Inferior parietal cortex (tissue), 1 donor: Measurements from ENCODE around the gene ME3.
A peak's percentile ranks its signal among the peaks of the same experiment; 100 is the strongest.
"Not testable (repeated sequence)": the region's sequence is repeated elsewhere in the genome, so short reads cannot be mapped to it uniquely, and the experiment has no call there.

Experiments
- DNase-seq: peaks from one replicate; pipeline ENCODE4 v3.0.0-alpha.2; 2016; ENCODE audit errors: extremely low spot score

Gene ME3

GRCh38 chr11:86559311-86559945 is 113.0 kb downstream of the ME3 start:
- no peak for DNase-seq

- DNase-seq: no peak
Measured at GRCh38 chr11:86558841-86559240, 113.6 kb downstream of the ME3 start.

GRCh38 chr11:86558207-86558606 is 114.2 kb downstream of the ME3 start:
- DNase-seq: no peak

- DNase-seq: no peak
Measured at GRCh38 chr11:86555866-86556265, 116.5 kb downstream of the ME3 start.

GRCh38 chr11:86555401-86555800 is 117.0 kb downstream of the ME3 start:
- DNase-seq: no peak

- no peak for DNase-seq
Measured at GRCh38 chr11:86553265-86553664, 119.2 kb downstream of the ME3 start.

GRCh38 chr11:86551288-86552092 is 120.9 kb downstream of the ME3 start:
- DNase-seq: no peak

- DNase-seq: no peak
Measured at GRCh38 chr11:86550757-86551156, 121.7 kb downstream of the ME3 start.

GRCh38 chr11:86548271-86548917 is 124.0 kb downstream of the ME3 start:
- peak; percentile 65 for DNase-seq

- no peak for DNase-seq
Measured at GRCh38 chr11:86547727-86548126, 124.7 kb downstream of the ME3 start.

GRCh38 chr11:86541299-86541698 is 131.1 kb downstream of the ME3 start:
- not testable (repeated sequence) for DNase-seq

GRCh38 chr11:86538223-86538548 is 134.2 kb downstream of the ME3 start:
- no peak for DNase-seq

GRCh38 chr11:86537541-86538222 is 134.7 kb downstream of the ME3 start:
- DNase-seq: no peak

- DNase-seq: no peak
Measured at GRCh38 chr11:86535773-86536172, 136.6 kb downstream of the ME3 start.

GRCh38 chr11:86524620-86525352 is 147.6 kb downstream of the ME3 start:
- DNase-seq: no peak

- no peak for DNase-seq
Measured at GRCh38 chr11:86523738-86524619, 148.4 kb downstream of the ME3 start.

GRCh38 chr11:86522512-86522911 is 149.9 kb downstream of the ME3 start:
- not testable (repeated sequence) for DNase-seq

GRCh38 chr11:86519064-86519911 is 153.1 kb downstream of the ME3 start:
- DNase-seq: peak; percentile 49

GRCh38 chr11:86518211-86518610 is 154.2 kb downstream of the ME3 start:
- no peak for DNase-seq

- no peak for DNase-seq
Measured at GRCh38 chr11:86517557-86517956, 154.9 kb downstream of the ME3 start.
